RCC 7860 (cell line): ENCODE measurements around the gene NRG3.

Experiments used
- DNase-seq: peaks from one replicate; pipeline ENCODE4 v3.0.0-alpha.2; 2015; ENCODE audit warnings: low spot score
- FAIRE-seq: peaks from 2 replicates; lab custom pipeline; 2012; peaks lifted over from hg19 to GRCh38; lab: Jason Lieb, UNC

NRG3 gene

GRCh38 chr10:82075605-82076004, 200.6 kb downstream of the NRG3 start:
- no peak for FAIRE-seq
- no peak for DNase-seq

GRCh38 chr10:82084496-82084895, 209.5 kb downstream of the NRG3 start:
- DNase-seq (no peak), FAIRE-seq (no peak)

GRCh38 chr10:82084904-82085303, 209.9 kb downstream of the NRG3 start:
- no peak for DNase-seq
- no peak for FAIRE-seq

GRCh38 chr10:82089327-82089726, 214.3 kb downstream of the NRG3 start:
- FAIRE-seq (no peak), DNase-seq (no peak)

- DNase-seq (no peak), FAIRE-seq (no peak)
Observed at GRCh38 chr10:82091413-82091812, 216.4 kb downstream of the NRG3 start.

- DNase-seq (no peak), FAIRE-seq (no peak)
Observed at GRCh38 chr10:82092111-82092510, 217.1 kb downstream of the NRG3 start.

- no peak for DNase-seq
- no peak for FAIRE-seq
Observed at GRCh38 chr10:82124713-82125112, 249.7 kb downstream of the NRG3 start.

- no peak for FAIRE-seq
- no peak for DNase-seq
Observed at GRCh38 chr10:82128527-82128926, 253.5 kb downstream of the NRG3 start.

GRCh38 chr10:82136103-82136502, 261.1 kb downstream of the NRG3 start:
- no peak for FAIRE-seq

GRCh38 chr10:82144153-82144552, 269.2 kb downstream of the NRG3 start:
- no peak for DNase-seq
- no peak for FAIRE-seq

More at GRCh38 chr10:82136103-82136502, 261.1 kb downstream of the NRG3 start:
- DNase-seq, result no peak

- FAIRE-seq, result no peak
- DNase-seq, result no peak
Observed at GRCh38 chr10:82148764-82149163, 273.8 kb downstream of the NRG3 start.

GRCh38 chr10:82149674-82150073, 274.7 kb downstream of the NRG3 start:
- FAIRE-seq (no peak), DNase-seq (no peak)

- DNase-seq (peak; percentile 18), FAIRE-seq (no peak)
Observed at GRCh38 chr10:82150123-82150900, 275.3 kb downstream of the NRG3 start.

GRCh38 chr10:82160307-82160706, 285.3 kb downstream of the NRG3 start:
- no peak for FAIRE-seq

GRCh38 chr10:82161264-82161663, 286.3 kb downstream of the NRG3 start:
- FAIRE-seq (no peak), DNase-seq (no peak)

More at GRCh38 chr10:82160307-82160706, 285.3 kb downstream of the NRG3 start:
- no peak for DNase-seq

GRCh38 chr10:82162549-82163195, 287.7 kb downstream of the NRG3 start:
- DNase-seq (no peak), FAIRE-seq (no peak)

GRCh38 chr10:82171899-82172298, 296.9 kb downstream of the NRG3 start:
- DNase-seq (no peak), FAIRE-seq (no peak)

- DNase-seq (no peak), FAIRE-seq (no peak)
Observed at GRCh38 chr10:82176587-82176986, 301.6 kb downstream of the NRG3 start.

GRCh38 chr10:82190432-82191260, 315.7 kb downstream of the NRG3 start:
- FAIRE-seq (no peak), DNase-seq (no peak)

GRCh38 chr10:82191653-82192052, 316.7 kb downstream of the NRG3 start:
- no peak for FAIRE-seq
- DNase-seq, result no peak

- no peak for FAIRE-seq
Observed at GRCh38 chr10:82192665-82193064, 317.7 kb downstream of the NRG3 start.

More at GRCh38 chr10:82192665-82193064, 317.7 kb downstream of the NRG3 start:
- no peak for DNase-seq
